Keratinocyte (primary cell): ENCODE measurements around the gene SPSB2. TPM values are rescaled to one million over a fixed set of nuclear protein-coding genes. Genes with fewer than 3 reads are reported as not detected.

Source experiments
- DNase-seq: peaks from one replicate; pipeline ENCODE4 v3.0.0-alpha.2; 2011; ENCODE audit warnings: low read depth, missing footprints, low spot score
- FAIRE-seq: peaks from 2 replicates; lab custom pipeline; 2011; peaks lifted over from hg19 to GRCh38; lab: Jason Lieb, UNC
- H2AFZ ChIP-seq: 2 replicates; pipeline ENCODE4 v1.6.0; 2012; ENCODE audit warnings: low read length, control low read depth, inconsistent platforms; ENCODE audit not compliant: control insufficient read depth
- H3K27ac ChIP-seq: 2 replicates; pipeline ENCODE4 v1.5.1; 2011; ENCODE audit warnings: low read length; ENCODE audit not compliant: control insufficient read depth, insufficient read depth
- H3K27me3 ChIP-seq: 3 replicates; pipeline ENCODE4 v1.6.0; 2011; ENCODE audit warnings: low read length; ENCODE audit not compliant: control insufficient read depth, insufficient read depth; ENCODE audit errors: extremely low read depth
- H3K36me3 ChIP-seq, 2 experiments: 2 replicates in 1 of 2; 3 replicates in 1 of 2; pipeline ENCODE4 v1.5.1; 2011; ENCODE audit warnings: low read length in 2 of 2, mild to moderate bottlenecking in 1 of 2; ENCODE audit not compliant: control insufficient read depth in 2 of 2, insufficient read depth in 2 of 2; ENCODE audit errors: extremely low read depth in 1 of 2
- H3K4me1 ChIP-seq: 3 replicates; pipeline ENCODE4 v1.5.1; 2011; ENCODE audit warnings: low read length; ENCODE audit not compliant: control insufficient read depth, insufficient read depth; ENCODE audit errors: extremely low read depth
- H3K4me2 ChIP-seq: 3 replicates; pipeline ENCODE4 v1.6.0; 2011; ENCODE audit warnings: low read depth, low read length; ENCODE audit not compliant: control insufficient read depth, insufficient read depth; ENCODE audit errors: extremely low read depth
- H3K4me3 ChIP-seq, 3 experiments: fragments of 200-600 bp in 1 of 3; sonication (generic) in 1 of 3; 2 replicates in 2 of 3; 3 replicates in 1 of 3; pipeline ENCODE4 v1.5.1; 2011 to 2016; ENCODE audit warnings: low read length in 3 of 3, mild to moderate bottlenecking in 3 of 3, control low read depth in 2 of 3, inconsistent platforms in 1 of 3, low read depth in 1 of 3, mixed read lengths in 1 of 3, mixed run types in 1 of 3, moderate library complexity in 1 of 3; ENCODE audit not compliant: control insufficient read depth in 2 of 3, insufficient read depth in 2 of 3; ENCODE audit errors: extremely low read depth in 1 of 3
- H3K79me2 ChIP-seq: 2 replicates; pipeline ENCODE4 v1.6.0; 2012; ENCODE audit warnings: low read length; ENCODE audit not compliant: control insufficient read depth, insufficient read depth
- H3K9ac ChIP-seq: 3 replicates; pipeline ENCODE4 v1.6.0; 2011; ENCODE audit warnings: low read length; ENCODE audit not compliant: control insufficient read depth, insufficient read depth; ENCODE audit errors: extremely low read depth
- H3K9me1 ChIP-seq: 3 replicates; pipeline ENCODE4 v1.6.0; 2011; ENCODE audit warnings: low read length; ENCODE audit not compliant: control insufficient read depth, insufficient read depth; ENCODE audit errors: extremely low read depth
- H3K9me3 ChIP-seq: 2 replicates; pipeline ENCODE4 v1.5.1; 2012; ENCODE audit warnings: low read depth, low read length; ENCODE audit not compliant: control insufficient read depth
- H4K20me1 ChIP-seq: 3 replicates; pipeline ENCODE4 v1.6.0; 2011; ENCODE audit warnings: low read length; ENCODE audit not compliant: control insufficient read depth, insufficient read depth; ENCODE audit errors: extremely low read depth
- EZH2 ChIP-seq: IDR thresholded peaks from one replicate; pipeline ENCODE4 v1.6.1; 2012; ENCODE audit warnings: inconsistent platforms, mild to moderate bottlenecking, low read length, moderate library complexity
- dilution Hi-C: fragments of 300-500 bp; cut with MboI; formaldehyde crosslinking; loops from one replicate; pipeline ENCODE4 v1.7.0; 2020; ENCODE audit warnings: low sequenced_read_pairs; ENCODE audit not compliant: extremely low pct_ligation_motif_present
- polyA plus RNA-seq, 5 experiments: library from polyadenylated mRNA; depleted of rRNA in 3 of 5; stranded (reverse) in 3 of 5; stranded (forward) in 1 of 5; unstranded in 1 of 5; fragments of >200 nt; gene quantifications; 1 replicate in 1 of 5; 2 replicates in 3 of 5; 3 replicates in 1 of 5; pipeline versions ENCODE4 v1.2.1 to v1.2.3, GENCODE V29; 2011 to 2012; ENCODE audit warnings: missing spikeins in 2 of 5, low read depth in 1 of 5, low replicate concordance in 1 of 5
- TF ChIP-seq, protein P1 (sequence below), 3 experiments: IDR thresholded peaks in 1 of 3; conservative IDR thresholded peaks in 1 of 3; optimal IDR thresholded peaks in 1 of 3; 2 replicates in 2 of 3; 3 replicates in 1 of 3; pipeline versions ENCODE3 to v1.5.1; 2011; ENCODE audit warnings: low read length in 3 of 3, mild to moderate bottlenecking in 3 of 3, moderate library complexity in 2 of 3, control low read depth in 1 of 3, inconsistent platforms in 1 of 3; ENCODE audit not compliant: insufficient read depth in 2 of 3; ENCODE audit errors: extremely low read depth in 1 of 3

SPSB2 gene
- polyA plus RNA-seq, 1 donor (not counting 4 experiments of a cell fraction or from before 2014, with no cell fraction given): 4.9 TPM

DNA sequence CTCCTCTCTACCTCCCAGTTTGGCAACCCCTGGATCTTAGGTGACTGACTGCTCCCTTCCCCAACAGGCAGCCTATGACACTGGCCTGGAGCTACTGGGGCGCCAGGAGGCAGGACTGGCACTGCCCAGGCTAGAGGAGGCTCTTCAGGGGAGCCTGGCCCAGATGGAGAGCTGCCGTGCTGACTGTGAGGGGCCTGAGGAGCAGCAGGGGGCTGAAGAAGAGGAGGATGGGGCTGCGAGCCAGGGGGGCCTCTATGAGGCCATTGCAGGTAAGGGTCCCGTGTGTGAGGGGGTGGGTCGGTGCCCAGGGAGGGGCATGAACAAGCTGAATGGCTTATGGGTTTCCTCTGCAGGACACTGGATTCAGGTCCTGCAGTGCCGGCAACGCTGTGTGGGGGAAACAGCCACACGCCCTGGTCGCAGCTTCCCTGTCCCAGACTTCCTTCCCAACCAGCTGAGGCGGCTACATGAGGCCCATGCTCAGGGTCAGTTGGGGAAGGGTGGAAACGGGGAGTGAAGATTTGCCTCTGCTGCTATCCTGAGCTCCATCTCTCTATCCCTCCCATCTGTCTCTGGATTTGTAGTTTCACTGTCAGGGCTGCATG, 42.7 kb downstream of the SPSB2 start:
- no peak overlapping the region for H3K9ac ChIP-seq
- H3K4me3 ChIP-seq: no peak overlapping the region
- H2AFZ ChIP-seq: no peak overlapping the region
- FAIRE-seq: no peak
- peaks cover 6% of the 10 kb centered on the region for H3K4me1 ChIP-seq
- TF ChIP-seq, protein P1, sequence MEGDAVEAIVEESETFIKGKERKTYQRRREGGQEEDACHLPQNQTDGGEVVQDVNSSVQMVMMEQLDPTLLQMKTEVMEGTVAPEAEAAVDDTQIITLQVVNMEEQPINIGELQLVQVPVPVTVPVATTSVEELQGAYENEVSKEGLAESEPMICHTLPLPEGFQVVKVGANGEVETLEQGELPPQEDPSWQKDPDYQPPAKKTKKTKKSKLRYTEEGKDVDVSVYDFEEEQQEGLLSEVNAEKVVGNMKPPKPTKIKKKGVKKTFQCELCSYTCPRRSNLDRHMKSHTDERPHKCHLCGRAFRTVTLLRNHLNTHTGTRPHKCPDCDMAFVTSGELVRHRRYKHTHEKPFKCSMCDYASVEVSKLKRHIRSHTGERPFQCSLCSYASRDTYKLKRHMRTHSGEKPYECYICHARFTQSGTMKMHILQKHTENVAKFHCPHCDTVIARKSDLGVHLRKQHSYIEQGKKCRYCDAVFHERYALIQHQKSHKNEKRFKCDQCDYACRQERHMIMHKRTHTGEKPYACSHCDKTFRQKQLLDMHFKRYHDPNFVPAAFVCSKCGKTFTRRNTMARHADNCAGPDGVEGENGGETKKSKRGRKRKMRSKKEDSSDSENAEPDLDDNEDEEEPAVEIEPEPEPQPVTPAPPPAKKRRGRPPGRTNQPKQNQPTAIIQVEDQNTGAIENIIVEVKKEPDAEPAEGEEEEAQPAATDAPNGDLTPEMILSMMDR (optimal IDR thresholded peaks at IDR 0.05 in 1 of 3, IDR thresholded peaks at IDR 0.05 in 1 of 3, conservative IDR thresholded peaks at IDR 0.05 in 1 of 3; ENCODE audit: extremely low read depth in 1 of 3, insufficient read depth in 2 of 3, low read length in 3 of 3): no peak
- no peak for TF ChIP-seq EZH2
- H3K79me2 ChIP-seq: no peaks in the 10 kb centered on the region
- no peaks in the 10 kb centered on the region for H3K36me3 ChIP-seq
- no peak overlapping the region for H3K27ac ChIP-seq
- dilution Hi-C loops: no loop called here
- DNase-seq: no peak
- no peaks in the 10 kb centered on the region for H3K9me3 ChIP-seq
- H3K27me3 ChIP-seq: peaks cover 35% of the 10 kb centered on the region
- H4K20me1 ChIP-seq: no peaks in the 10 kb centered on the region
- H3K4me2 ChIP-seq: no peak overlapping the region
- H3K9me1 ChIP-seq: no peaks in the 10 kb centered on the region

GRCh38 chr12:6829536-6830220, 43.4 kb downstream of the SPSB2 start:
- no peak for DNase-seq
- Histone ChIP-seq H3K27ac (no peak overlapping the region), H3K4me3 (peak overlapping the region; percentile 62 to 83 (median 82))

More at GRCh38 chr12:6829536-6830220, 43.4 kb downstream of the SPSB2 start:
- dilution Hi-C loops: no loop called here
- Histone ChIP-seq H3K9me1 (no peaks in the 10 kb centered on the region), H3K9me3 (no peaks in the 10 kb centered on the region), H2AFZ (peak overlapping the region; percentile 89), H3K79me2 (no peaks in the 10 kb centered on the region), H3K4me2 (peak overlapping the region; percentile 85), H3K27me3 (peaks cover 42% of the 10 kb centered on the region), H3K36me3 (no peaks in the 10 kb centered on the region), H4K20me1 (no peaks in the 10 kb centered on the region), H3K4me1 (peaks cover 12% of the 10 kb centered on the region), H3K9ac (peak overlapping the region; percentile 71)
- TF ChIP-seq, protein P1 (optimal IDR thresholded peaks at IDR 0.05 in 1 of 3, IDR thresholded peaks at IDR 0.05 in 1 of 3, conservative IDR thresholded peaks at IDR 0.05 in 1 of 3; ENCODE audit: extremely low read depth in 1 of 3, insufficient read depth in 2 of 3, low read length in 3 of 3): peak in 1 of 3 experiments; percentile 14
- TF ChIP-seq EZH2: no peak
- no peak for FAIRE-seq
